Vagina (tissue), 2 donors: Measurements from ENCODE around the gene TTC34.

Experiments used
- POLR2A ChIP-seq, 2 donors: fragments of 450-650 bp; IDR thresholded peaks; one replicate each; pipeline ENCODE4 v1.6.1; 2017; ENCODE audit warnings: antibody characterized with exemption in 2 of 2, mild to moderate bottlenecking in 2 of 2, moderate library complexity in 2 of 2
- POLR2AphosphoS5 ChIP-seq, 2 donors: sonication (generic); formaldehyde crosslinking; IDR thresholded peaks; one replicate each; pipeline ENCODE4 v1.9.0; 2017; ENCODE audit warnings: antibody characterized with exemption in 2 of 2, mild to moderate bottlenecking in 2 of 2, low read depth in 1 of 2; ENCODE audit not compliant: insufficient read depth in 1 of 2
- TF ChIP-seq, protein P1 (sequence below), 3 experiments: fragments of 450-650 bp in 2 of 3; fragments of 200-600 bp in 1 of 3; sonication (generic) in 1 of 3; IDR thresholded peaks; one replicate each; pipeline ENCODE4 v1.5.1; 2017 to 2019; ENCODE audit warnings: antibody characterized with exemption in 3 of 3, mild to moderate bottlenecking in 2 of 3, moderate library complexity in 2 of 3

DNA sequence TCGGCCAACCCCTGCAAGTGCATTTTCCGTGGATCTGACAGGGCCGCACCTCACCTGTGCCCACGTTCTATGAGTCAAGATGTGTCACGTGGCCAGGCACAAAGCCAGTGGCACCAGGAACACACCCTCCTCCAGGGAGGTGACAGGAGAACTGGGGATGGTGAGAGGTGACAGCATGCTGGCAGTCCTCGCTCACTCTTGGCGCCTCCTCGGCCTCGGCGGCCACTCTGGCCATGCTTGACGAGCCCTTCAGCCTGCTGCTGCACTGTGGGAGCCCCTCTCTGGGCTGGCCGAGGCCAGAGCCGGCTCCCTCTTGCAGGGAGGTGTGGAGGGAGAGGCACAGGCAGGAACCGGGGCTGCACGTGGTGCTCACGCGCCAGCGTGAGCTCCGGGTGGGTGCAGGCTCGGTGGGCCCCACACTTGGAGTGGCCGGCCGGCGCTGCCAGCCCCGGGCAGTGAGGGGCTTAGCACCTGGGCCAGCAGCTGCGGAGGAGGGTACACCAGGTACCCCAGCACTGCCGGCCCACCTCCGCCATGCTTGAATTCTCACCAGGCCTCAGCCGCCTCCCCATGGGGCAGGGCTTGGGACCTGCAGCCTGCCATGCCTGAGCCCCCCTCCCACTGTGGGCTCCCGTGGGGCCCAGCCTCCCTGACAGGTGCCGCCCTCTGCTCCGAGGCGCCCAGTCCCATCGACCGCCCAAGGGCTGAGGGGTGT is 11.6 kb upstream of the TTC34 start:
- TF ChIP-seq POLR2AphosphoS5 (IDR thresholded peaks at IDR 0.05; ENCODE audit: insufficient read depth in 1 of 2, low read depth in 1 of 2) (no peak), POLR2A (IDR thresholded peaks at IDR 0.05) (no peak)
- TF ChIP-seq, protein P1, sequence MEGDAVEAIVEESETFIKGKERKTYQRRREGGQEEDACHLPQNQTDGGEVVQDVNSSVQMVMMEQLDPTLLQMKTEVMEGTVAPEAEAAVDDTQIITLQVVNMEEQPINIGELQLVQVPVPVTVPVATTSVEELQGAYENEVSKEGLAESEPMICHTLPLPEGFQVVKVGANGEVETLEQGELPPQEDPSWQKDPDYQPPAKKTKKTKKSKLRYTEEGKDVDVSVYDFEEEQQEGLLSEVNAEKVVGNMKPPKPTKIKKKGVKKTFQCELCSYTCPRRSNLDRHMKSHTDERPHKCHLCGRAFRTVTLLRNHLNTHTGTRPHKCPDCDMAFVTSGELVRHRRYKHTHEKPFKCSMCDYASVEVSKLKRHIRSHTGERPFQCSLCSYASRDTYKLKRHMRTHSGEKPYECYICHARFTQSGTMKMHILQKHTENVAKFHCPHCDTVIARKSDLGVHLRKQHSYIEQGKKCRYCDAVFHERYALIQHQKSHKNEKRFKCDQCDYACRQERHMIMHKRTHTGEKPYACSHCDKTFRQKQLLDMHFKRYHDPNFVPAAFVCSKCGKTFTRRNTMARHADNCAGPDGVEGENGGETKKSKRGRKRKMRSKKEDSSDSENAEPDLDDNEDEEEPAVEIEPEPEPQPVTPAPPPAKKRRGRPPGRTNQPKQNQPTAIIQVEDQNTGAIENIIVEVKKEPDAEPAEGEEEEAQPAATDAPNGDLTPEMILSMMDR (IDR thresholded peaks at IDR 0.05) = no peak
